H1 (cell line): ENCODE results near the gene C5AR1. TPM values are rescaled to one million over a fixed set of nuclear protein-coding genes. Genes with fewer than 3 reads are reported as not detected.

ENCODE experiments used
- HDAC6 ChIP-seq: IDR thresholded peaks from one replicate; pipeline ENCODE4 v1.7.1; 2012; ENCODE audit warnings: low read depth, mild to moderate bottlenecking, inconsistent platforms, low read length, moderate library complexity
- PHF8 ChIP-seq: fragments of 200-600 bp; sonication (generic); conservative IDR thresholded peaks from 2 replicates; pipeline ENCODE4 v1.7.1; 2012; ENCODE audit warnings: low read depth, mild to moderate bottlenecking, inconsistent platforms, low read length, moderate library complexity
- POU5F1 ChIP-seq: IDR thresholded peaks from 2 replicates; pipeline ENCODE4 v1.6.1; 2011; ENCODE audit warnings: low read depth, mild to moderate bottlenecking, low read length, moderate library complexity
- RNF2 ChIP-seq: fragments of 200-900, 300-1000 bp; sonication (generic); IDR thresholded peaks from 2 replicates; pipeline ENCODE4 v1.7.1; 2016; ENCODE audit warnings: borderline replicate concordance, low read depth, mild to moderate bottlenecking, antibody characterized with exemption, low read length; ENCODE audit not compliant: poor library complexity, severe bottlenecking; ENCODE audit errors: missing control alignments
- SP1 ChIP-seq: IDR thresholded peaks from 2 replicates; pipeline ENCODE4 v1.6.1; 2011; ENCODE audit warnings: low read depth, low read length
- SRF ChIP-seq: IDR thresholded peaks from 2 replicates; pipeline ENCODE4 v1.6.1; 2011; ENCODE audit warnings: mild to moderate bottlenecking, low read depth, low read length, moderate library complexity
- SUZ12 ChIP-seq: fragments of 200-600 bp; sonication (generic); IDR thresholded peaks from 2 replicates; pipeline ENCODE4 v1.6.1; 2012; ENCODE audit warnings: mild to moderate bottlenecking, inconsistent platforms, low read length, moderate library complexity, mixed read lengths
- YY1 ChIP-seq: IDR thresholded peaks from 2 replicates; pipeline ENCODE4 v1.6.1; 2011; ENCODE audit warnings: low read depth, mild to moderate bottlenecking, low read length
- ZNF274 ChIP-seq: IDR thresholded peaks from 2 replicates; pipeline ENCODE4 v1.7.0; 2012; ENCODE audit warnings: low read length, borderline replicate concordance; ENCODE audit errors: extremely low read depth
- polyA plus RNA-seq, 7 experiments: library from polyadenylated mRNA; depleted of rRNA in 3 of 7; stranded (reverse) in 5 of 7; unstranded in 2 of 7; fragments of >200 nt in 5 of 7; fragments of 200-250 nt in 2 of 7; gene quantifications; 1 replicate in 5 of 7; 2 replicates in 1 of 7; 4 replicates in 1 of 7; pipeline versions ENCODE4 v1.2.1 to v1.2.3, GENCODE V29; 2011 to 2013; ENCODE audit warnings: missing spikeins in 2 of 7, mixed read lengths in 2 of 7
- total RNA-seq: library from RNA; stranded (reverse); fragmentation: NEBNext Ultra II Directional; extraction: Animal tissue kit (Norgen Biotek cat#: 25700); gene quantifications from 2 replicates; pipeline ENCODE4 v1.2.1, GENCODE V29; 2021

The C5AR1 gene
- total and polyA plus RNA-seq, 2 of the 8 experiments (the other 6 are each of a cell fraction or from before 2014, with no cell fraction given) = 0.20 TPM; not detected in 1

GRCh38 chr19:47284324-47284899 lies 25.2 kb upstream of the C5AR1 start (continued):
- TF ChIP-seq ZNF274 (no peak), YY1 (no peak), SP1 (no peak), SUZ12 (no peak), RNF2 (no peak), HDAC6 (no peak), POU5F1 (no peak), PHF8 (no peak), SRF (no peak)
- TF ChIP-seq, all 59 proteins: peak for 2
